ENCODE data around the gene TMEM178B.

DNA sequence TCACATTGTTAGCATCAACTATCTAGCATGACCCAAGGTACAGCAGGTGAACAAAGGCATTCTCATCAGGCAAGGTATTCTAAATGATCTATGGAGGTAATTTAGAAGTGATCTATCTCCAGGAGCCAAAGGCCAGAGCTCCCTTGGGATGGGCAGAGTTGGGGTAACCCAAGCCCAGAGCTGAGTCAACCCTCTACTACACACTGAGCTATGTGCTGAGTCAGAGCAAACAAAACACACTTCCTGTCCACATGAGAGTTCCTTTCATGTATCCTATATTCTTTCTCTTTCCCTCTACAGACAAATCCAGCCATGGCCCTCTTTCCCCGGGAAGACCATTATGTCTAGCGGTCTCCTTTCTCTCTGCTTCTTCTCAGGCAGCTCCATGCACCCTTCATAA lies 409.2 kb downstream of the TMEM178B start:
- TF ChIP-seq GABPA (IDR thresholded peaks at IDR 0.05; ENCODE audit: low read depth) (no peak), SPI1 (IDR thresholded peaks at IDR 0.05; ENCODE audit: borderline replicate concordance, low read depth) (no peak)
- TF ChIP-seq, protein P1, sequence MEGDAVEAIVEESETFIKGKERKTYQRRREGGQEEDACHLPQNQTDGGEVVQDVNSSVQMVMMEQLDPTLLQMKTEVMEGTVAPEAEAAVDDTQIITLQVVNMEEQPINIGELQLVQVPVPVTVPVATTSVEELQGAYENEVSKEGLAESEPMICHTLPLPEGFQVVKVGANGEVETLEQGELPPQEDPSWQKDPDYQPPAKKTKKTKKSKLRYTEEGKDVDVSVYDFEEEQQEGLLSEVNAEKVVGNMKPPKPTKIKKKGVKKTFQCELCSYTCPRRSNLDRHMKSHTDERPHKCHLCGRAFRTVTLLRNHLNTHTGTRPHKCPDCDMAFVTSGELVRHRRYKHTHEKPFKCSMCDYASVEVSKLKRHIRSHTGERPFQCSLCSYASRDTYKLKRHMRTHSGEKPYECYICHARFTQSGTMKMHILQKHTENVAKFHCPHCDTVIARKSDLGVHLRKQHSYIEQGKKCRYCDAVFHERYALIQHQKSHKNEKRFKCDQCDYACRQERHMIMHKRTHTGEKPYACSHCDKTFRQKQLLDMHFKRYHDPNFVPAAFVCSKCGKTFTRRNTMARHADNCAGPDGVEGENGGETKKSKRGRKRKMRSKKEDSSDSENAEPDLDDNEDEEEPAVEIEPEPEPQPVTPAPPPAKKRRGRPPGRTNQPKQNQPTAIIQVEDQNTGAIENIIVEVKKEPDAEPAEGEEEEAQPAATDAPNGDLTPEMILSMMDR (IDR thresholded peaks at IDR 0.05; ENCODE audit: insufficient read depth, low read length), result no peak
